ENCODE measurements around the gene ICA1L.

ICA1L gene

DNA sequence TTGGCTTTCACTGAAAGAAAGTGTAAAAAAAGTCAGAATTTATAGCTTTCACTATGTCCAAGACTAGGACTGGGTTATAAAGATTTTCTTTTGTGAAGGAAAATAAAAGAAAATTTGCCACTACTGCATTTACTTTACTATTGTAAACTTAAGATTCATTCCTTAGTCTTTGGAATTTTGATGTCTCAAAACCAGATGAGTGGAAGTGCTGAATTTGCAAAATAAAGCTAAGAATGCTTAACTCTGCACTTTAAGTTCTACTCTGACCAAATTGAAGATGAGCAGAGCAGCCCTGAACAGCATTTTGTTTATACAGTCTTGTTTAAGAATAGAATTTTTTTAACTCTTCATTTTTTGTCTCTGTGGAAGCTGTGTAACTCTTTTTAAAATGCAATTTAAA is 102.4 kb downstream of the ICA1L start:
- ChIA-PET POLR2A (no interaction called here), CTCF (interaction anchor here (1.1 to 2.0 kb wide), 2 partner anchors 11 to 19 kb away, joined by 4 to 6 read pairs; no protein-coding TSS in a partner anchor)

DNA sequence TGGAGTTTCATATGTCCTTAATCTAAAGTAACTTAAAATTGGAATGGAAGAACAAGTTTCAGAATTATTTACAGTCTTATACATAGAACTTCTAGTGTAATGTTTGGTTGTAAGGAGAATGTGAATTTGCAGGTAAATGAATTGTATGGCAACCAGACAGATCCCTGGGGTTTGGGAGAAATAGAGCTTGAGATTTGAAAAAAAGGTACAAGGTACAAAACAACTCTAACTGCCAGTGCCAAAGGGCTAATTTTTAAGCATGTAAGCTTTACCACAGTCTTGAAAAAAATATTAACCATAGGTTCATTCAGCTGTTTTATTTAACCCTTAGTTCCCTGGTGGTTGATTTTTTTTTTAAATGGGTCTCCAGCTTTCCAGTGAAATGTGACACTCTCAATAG is 103.3 kb downstream of the ICA1L start:
- ChIA-PET POLR2A (no interaction called here), CTCF (interaction anchor here (1.1 kb wide), 1 partner anchor 10 kb away, joined by 6 read pairs; no protein-coding TSS in a partner anchor)
- no peak for DNase-seq (ENCODE audit: extremely low spot score)
- no peak for TF ChIP-seq CTCF (IDR thresholded peaks at IDR 0.05; ENCODE audit: control extremely low read depth, extremely low read depth, low read depth, missing control alignments)

More for the DNA sequence above, 102.4 kb downstream of the ICA1L start:
- TF ChIP-seq CTCF (IDR thresholded peaks at IDR 0.05; ENCODE audit: control extremely low read depth, extremely low read depth, low read depth, missing control alignments) = no peak
- DNase-seq (ENCODE audit: extremely low spot score) = no peak

DNA sequence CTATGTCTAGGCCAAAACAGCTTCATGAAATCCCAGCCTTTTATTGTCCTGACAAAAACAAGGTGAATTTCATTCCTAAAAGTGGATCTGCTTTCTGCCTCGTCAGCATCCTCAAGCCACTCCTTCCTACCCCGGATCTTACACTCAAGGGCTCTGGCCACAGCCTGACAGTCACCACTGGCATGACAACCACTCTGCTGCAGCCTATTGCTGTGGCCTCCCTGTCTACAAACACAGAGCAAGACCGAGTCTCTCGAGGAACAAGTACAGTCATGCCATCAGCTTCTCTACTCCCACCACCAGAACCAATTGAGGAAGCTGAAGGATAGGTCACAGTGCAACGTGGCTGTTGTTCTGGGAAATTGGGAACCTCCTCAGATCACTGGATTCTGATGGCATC is 106.1 kb downstream of the ICA1L start:
- POLR2A ChIA-PET = no interaction called here
- CTCF ChIA-PET = interaction anchor here (0.8 to 1.6 kb wide), 3 partner anchors 13 to 38 kb away, joined by 3 read pairs; no protein-coding TSS in a partner anchor

DNA sequence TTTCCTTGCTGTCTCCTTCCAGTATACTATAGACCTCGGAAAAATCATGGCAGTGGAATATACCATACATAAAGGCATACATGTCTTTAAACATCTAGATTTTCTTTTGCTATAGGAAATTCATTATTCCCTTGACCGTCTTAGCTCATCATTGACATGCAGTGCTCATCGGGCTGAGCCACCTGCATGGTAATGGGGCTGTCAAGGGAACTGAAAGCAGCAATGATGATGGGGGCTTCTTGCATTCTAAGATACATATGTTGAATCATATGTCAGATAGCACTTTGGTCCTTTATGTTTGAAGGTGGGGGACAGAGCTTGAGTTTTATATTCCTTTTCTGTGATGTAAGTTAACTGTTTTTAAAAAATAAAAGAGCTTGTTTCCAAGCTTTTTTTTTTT is 106.6 kb downstream of the ICA1L start:
- no peak for TF ChIP-seq CTCF (IDR thresholded peaks at IDR 0.05; ENCODE audit: control extremely low read depth, extremely low read depth, low read depth, missing control alignments)
- ChIA-PET CTCF (interaction anchor here (0.8 to 1.6 kb wide), 3 partner anchors 13 to 39 kb away, joined by 3 read pairs; no protein-coding TSS in a partner anchor), POLR2A (no interaction called here)
- no peak for DNase-seq (ENCODE audit: extremely low spot score)

More for the DNA sequence above, 106.1 kb downstream of the ICA1L start:
- TF ChIP-seq CTCF (IDR thresholded peaks at IDR 0.05; ENCODE audit: control extremely low read depth, extremely low read depth, low read depth, missing control alignments) = no peak
- no peak for DNase-seq (ENCODE audit: extremely low spot score)

DNA sequence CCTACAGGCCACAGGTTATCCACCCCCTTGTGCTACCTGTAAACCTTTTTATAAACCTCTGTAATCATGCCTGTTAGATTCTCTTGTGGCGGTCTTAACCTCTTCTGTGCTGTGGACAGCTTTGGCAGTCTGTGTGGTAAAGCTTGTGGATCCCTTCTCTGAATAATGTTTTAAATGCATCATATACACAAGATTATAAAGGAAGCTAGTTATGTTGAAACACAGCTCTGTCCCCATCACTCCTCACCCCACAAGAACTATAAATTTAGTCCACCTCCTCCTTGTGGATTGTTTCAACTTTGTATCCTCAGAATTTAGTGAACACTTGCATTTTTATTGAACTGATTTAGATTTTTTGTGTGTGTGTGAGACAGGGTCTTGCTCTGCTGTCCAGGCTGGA is 107.7 kb downstream of the ICA1L start:
- ChIA-PET CTCF (interaction anchor here (1.1 kb wide), 1 partner anchor 9 kb away, joined by 3 read pairs; no protein-coding TSS in a partner anchor), POLR2A (no interaction called here)
- TF ChIP-seq CTCF (IDR thresholded peaks at IDR 0.05; ENCODE audit: control extremely low read depth, extremely low read depth, low read depth, missing control alignments) = no peak
- no peak for DNase-seq (ENCODE audit: extremely low spot score)

GRCh38 chr2:202762556-202762955 is 109.0 kb downstream of the ICA1L start:
- TF ChIP-seq CTCF (IDR thresholded peaks at IDR 0.05; ENCODE audit: control extremely low read depth, extremely low read depth, low read depth, missing control alignments) = no peak
- no peak for DNase-seq (ENCODE audit: extremely low spot score)
- POLR2A ChIA-PET = interaction anchor here (0.6 kb wide), 1 partner anchor 1509 kb away, joined by 10 read pairs; no protein-coding TSS in a partner anchor
- CTCF ChIA-PET = no interaction called here

Measured in GM10248 (cell line).